ENCODE results near the gene SLC19A1.

The SLC19A1 gene

GRCh38 chr21:45488931-45489721 lies 53.1 kb downstream of the SLC19A1 start:
- no peak for DNase-seq

GRCh38 chr21:45487891-45488600 lies 54.2 kb downstream of the SLC19A1 start:
- DNase-seq = no peak

DNA sequence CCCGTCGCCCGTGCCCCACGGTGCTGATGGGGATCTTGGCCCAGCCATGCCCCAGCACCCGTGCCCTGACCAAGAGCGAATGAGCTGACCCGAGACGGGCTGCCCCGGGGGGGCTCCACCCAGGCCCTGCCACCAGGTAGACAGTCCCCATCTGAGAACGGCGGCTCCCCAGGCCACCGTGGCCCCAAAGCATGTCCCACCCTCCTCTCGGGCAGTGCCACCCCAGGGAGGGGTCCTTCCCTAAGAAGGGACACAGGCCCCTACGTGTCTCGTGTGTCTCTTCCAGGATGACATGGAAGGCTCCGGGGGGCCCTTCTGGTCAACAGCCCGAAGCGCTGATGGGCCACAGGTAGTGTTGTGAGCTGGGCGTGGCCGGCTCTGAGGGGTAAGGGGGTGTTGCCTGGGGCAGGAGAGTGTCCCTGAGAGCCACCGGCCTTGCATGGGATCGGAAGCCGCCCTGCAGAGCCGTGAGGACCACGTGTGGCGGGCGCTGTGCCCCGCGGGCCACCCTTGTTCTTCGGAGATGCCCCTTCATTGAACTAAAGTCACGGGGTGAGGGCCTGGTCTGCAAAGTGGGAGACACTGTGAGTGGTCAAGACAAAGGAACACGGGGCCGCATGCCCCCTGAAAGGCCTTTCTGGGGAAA lies 55.0 kb downstream of the SLC19A1 start:
- DNase-seq = no peak

GRCh38 chr21:45486443-45487160 lies 55.6 kb downstream of the SLC19A1 start:
- DNase-seq = no peak

GRCh38 chr21:45485686-45486442 lies 56.4 kb downstream of the SLC19A1 start:
- no peak for DNase-seq

DNA sequence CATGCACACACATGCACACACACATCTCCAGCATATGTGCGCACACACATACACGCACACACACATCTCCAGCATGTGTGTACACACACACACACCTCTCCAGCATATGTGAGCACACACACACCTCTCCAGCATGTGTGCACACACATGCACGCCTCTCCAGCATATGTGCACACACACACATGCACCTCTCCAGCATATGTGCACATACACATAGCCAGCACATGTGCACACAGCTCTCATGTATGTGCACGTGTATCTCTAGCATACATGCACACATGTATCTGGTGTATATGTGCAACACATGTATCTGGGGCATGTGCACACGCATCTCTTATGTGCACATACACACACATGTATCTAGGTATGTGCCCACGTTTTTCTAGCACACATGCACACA lies 57.9 kb downstream of the SLC19A1 start:
- DNase-seq = no peak

DNA sequence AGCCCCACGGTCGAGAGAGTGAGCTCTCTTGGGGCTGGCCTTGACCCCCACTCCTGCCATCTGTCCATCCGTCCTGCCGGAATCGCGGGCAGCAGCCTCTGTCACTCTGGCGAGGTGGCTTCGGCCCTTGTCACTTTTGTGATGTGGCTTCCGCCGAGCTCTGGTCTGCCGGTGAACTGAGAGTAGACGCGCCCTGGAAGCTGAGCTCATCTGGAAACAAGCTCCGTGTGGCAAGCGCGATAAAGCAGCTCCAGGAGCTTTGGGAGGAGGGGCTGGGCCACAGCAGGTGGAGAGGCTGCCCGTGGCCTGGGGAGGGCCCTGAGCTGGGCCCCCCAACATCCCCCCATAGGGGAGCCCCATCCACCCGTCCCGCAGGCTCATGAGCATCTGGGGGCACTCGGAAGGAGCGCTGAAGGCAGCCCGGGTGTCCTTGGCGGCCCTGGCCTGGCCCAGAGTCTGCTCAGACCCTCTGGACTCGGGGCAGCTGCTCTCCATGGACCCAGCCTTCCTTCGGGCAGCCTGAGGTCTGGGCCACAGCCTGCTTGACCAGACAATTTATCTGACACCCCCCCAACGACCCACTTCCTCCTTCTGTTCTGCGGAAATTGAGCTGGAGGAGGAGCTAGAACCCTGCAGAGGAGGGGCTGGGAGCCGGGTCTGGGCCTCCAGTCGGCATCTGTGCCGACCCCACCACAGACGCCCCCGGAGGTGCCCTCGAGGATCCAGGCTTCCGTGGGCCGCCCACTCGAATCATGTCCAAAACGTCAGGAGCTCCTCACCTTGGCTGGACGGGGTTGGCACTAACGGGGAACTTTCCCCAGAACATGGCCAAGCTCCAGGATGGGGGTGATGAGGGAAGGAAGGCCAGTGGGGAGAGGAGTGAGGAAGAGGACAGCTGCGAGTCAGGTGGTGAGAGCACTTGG lies 59.1 kb downstream of the SLC19A1 start:
- no peak for DNase-seq

DNA sequence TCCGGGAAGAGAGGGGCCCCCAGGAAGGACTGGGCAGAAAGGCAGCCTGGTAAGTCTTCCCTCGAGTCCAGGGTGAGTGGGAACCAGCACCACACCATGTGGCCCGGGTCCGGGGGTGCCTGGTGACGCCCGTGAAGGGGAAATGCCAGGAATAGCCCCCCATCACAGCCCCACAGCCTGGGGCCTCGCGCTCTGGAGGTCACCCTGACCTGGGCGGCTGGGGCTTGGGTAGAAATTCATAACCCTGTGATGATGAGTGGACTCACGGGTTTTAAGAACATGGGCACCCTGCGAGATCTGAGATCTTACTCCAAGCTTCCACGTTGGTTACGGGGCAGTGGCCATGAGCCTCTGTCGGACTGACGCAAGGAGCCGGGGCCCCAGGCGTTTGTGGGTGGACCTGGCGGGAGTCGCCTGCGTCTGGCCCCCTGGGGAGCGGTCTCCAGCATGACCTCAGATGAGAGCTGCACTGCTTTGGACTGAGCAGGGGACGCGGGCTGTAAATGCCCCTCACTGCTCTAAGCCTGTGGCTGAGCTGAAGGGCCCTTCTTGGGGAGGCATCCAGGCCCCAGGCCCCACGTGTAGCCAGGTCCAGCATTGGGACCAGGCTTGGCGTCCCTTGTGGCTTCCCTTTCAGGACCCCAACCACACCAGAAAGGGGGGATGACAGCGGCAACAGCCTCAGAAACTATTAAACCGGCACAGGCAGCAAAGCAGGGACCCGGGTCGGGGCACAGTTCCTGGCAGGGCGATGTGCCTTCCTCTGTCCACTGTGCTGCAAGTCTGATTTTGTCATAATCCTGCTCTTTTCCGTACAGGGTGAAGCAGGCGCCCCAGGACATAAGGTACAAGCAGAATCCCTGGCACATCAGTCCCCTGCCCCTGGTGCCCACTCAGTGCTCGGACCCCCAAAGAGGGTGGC lies 60.0 kb downstream of the SLC19A1 start:
- no peak for DNase-seq

GRCh38 chr21:45481566-45481965 lies 60.7 kb downstream of the SLC19A1 start:
- no peak for DNase-seq

DNA sequence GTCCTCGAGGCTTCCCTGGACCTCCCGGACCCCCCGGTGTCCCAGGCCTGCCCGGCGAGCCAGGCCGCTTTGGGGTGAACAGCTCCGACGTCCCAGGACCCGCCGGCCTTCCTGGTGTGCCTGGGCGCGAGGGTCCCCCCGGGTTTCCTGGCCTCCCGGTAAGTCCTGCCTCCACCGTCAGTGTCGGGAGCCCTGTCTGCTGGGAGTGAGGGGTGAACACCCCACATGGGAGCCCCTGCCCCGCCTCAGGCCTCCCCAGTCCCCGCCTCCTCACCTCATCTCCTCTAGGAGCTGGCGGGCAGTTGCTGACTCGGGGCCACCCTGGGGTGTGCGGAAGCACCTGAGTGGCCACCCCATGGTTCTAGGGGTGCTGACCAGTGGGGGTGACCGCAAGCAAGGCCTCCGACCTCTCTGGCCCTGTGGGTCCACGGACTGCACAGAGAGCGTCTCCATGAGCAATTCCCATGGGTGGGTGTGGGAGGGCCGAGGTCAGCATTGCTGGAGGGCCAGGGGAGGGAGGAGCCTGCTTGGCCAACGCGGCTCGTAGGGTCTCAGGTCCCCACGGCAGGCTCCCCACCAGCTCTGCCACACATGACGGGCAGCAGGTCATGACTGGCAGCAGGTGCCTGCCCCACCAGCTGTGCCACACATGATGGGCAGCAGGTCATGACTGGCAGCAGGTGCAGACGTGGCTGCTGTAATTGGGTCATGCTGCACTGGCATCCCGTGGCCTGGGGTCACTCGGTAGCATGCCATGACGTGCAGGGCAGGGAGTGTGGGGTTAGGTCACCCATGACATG lies 61.3 kb downstream of the SLC19A1 start:
- DNase-seq = no peak

GRCh38 chr21:45479691-45480675 lies 62.3 kb downstream of the SLC19A1 start:
- no peak for DNase-seq

GRCh38 chr21:45478816-45479669 lies 63.2 kb downstream of the SLC19A1 start:
- DNase-seq = no peak

GRCh38 chr21:45478115-45478801 lies 64.0 kb downstream of the SLC19A1 start:
- DNase-seq = peak; percentile 83 to 88

DNA sequence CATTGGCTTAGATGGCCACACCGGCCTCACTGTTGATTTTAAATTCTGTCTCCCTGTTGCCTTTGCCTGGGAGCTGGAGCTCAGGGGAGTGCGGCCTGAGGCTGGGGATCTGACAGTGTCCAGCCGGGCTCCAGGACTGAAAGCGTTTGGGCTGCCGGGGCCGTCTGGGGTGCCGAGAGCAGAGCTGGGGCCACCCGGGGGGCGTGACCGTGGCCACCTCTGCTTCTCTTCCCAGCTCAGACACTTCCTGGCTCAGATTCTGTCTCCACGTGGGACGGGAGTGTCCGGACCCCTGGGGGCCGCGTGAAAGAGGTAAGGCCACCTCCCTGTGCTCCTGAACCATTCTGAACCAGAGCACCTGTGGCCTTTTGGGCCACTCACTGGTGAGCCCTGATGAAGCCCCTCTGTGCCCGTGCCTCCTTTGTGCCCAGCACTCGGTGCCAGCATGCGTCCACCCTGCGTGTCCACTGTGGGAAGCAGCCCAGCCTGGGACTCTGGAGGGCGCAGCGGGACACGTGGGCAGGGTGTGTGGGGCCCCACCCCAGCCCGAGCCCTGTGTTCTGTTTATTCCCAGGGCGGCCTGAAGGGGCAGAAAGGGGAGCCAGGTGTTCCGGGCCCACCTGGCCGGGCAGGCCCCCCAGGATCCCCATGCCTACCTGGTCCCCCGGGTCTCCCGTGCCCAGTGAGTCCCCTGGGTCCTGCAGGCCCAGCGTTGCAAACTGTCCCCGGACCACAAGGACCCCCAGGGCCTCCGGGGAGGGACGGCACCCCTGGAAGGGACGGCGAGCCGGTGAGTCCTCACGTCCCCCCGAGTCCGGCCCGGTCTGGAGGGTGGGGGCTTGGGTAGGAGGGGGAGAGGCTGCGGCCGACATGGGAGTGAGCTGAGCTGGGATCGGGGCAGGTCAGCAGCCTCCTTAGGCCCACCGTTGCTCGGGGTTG lies 64.8 kb downstream of the SLC19A1 start:
- no peak for DNase-seq

- DNase-seq = no peak
Observed at GRCh38 chr21:45476582-45476981, 65.7 kb downstream of the SLC19A1 start.
